Measurements from ENCODE around the gene SLC37A3. TPM values are rescaled to one million over a fixed set of nuclear protein-coding genes. Genes with fewer than 3 reads are reported as not detected.

The SLC37A3 gene
- total and polyA plus RNA-seq, 2 of the 13 experiments (the other 11 are each of a cell fraction or from before 2014, with no cell fraction given) = 21.3 to 27.9 TPM

DNA sequence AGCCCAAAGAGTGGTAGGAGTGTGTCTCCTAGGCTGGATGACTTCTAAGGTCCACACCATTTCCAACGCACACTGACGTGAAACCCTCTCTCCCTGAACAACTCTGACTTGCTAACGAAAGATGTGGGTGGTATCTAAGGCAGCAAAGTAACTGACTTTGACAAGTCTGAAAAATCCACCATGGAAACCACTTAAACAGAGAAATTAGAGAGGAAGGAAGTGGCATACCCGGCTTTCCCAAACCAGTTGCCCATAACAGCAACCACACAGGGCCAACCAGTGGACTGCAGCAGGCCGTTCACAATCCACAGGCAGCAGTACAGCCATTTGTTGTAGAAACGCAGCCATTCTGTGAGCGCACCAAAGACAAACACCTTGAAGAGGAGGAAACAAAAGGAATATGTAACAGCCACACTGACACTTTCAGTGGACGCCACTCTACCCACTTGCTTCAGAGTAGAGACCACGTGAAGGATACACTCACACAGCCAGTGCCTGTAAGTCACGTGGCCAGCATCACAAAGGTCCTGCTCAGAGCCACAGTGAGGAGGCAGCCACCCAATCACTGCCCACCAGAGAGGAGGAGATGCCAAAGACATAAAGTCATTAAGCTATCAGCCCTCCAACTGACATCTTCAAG lies 39.8 kb downstream of the SLC37A3 start:
- H4K20me1 ChIP-seq (ENCODE audit: insufficient read depth, low read length) = no peaks in the 10 kb centered on the region
- no peaks in the 10 kb centered on the region for H3K79me2 ChIP-seq (ENCODE audit: insufficient read depth, low read length)
- no peak overlapping the region for H3K9ac ChIP-seq (ENCODE audit: insufficient read depth, low read depth, low read length)
- no peaks in the 10 kb centered on the region for H3K9me3 ChIP-seq (ENCODE audit: low read length)
- H3K27ac ChIP-seq (ENCODE audit: extremely low read length, insufficient read depth, low read length) = no peak overlapping the region
- intact Hi-C loops (cut with micrococcal nuclease; ENCODE audit: unreplicated experiment) = no loop called here
- POLR2A ChIA-PET = no interaction called here
- H3K4me2 ChIP-seq (ENCODE audit: low read depth, low read length) = no peak overlapping the region
- H3K27me3 ChIP-seq (ENCODE audit: control insufficient read depth in 1 of 2, insufficient read depth in 2 of 2, low read length in 2 of 2) = no peaks in the 10 kb centered on the region
- H3K4me3 ChIP-seq (replicated peaks in 1 of 3; ENCODE audit: insufficient read depth in 1 of 3, low read depth in 2 of 3, low read length in 3 of 3) = no peak overlapping the region
- no peaks in the 10 kb centered on the region for H3K4me1 ChIP-seq (ENCODE audit: insufficient read depth, low read length)
- 96% methylated on average over 10 of the region's 10 CpGs for WGBS (ENCODE audit: low lambda C conversion rate)
- DNase-seq (ENCODE audit: low spot score) = no peak
- no peak for TF ChIP-seq ZNF782 (CRISPR knock-in tag; IDR thresholded peaks at IDR 0.05; ENCODE audit: borderline replicate concordance)
- no peak for TF ChIP-seq ZNF234 (CRISPR knock-in tag; conservative IDR thresholded peaks at IDR 0.05)
- no peak for TF ChIP-seq ONECUT2 (CRISPR knock-in tag; IDR thresholded peaks at IDR 0.05)
- no peak for TF ChIP-seq CHD2 (IDR thresholded peaks at IDR 0.05; ENCODE audit: low read depth, low read length)
- TF ChIP-seq ZNF232 (CRISPR knock-in tag; IDR thresholded peaks at IDR 0.05; ENCODE audit: borderline replicate concordance) = no peak
- no peak for TF ChIP-seq ZFX (CRISPR knock-in tag; IDR thresholded peaks at IDR 0.05; ENCODE audit: low read depth)
- in situ Hi-C loops (cut with HindIII; ENCODE audit: extremely low pct_ligation_motif_present, low pct_unique_long_range_greater_than_20kb) = no loop called here
- BruUV-seq (replicated peaks) = no TSS peak
- CTCF ChIA-PET (ENCODE audit: low intra/inter-chr PET ratio, low total read pairs) = no interaction called here
- peaks cover 3 to 23% of the 10 kb centered on the region in 2 experiments; a peak in 3 of 5 replicates for H3K36me3 ChIP-seq (replicated peaks in 1 of 2; ENCODE audit: control insufficient read depth in 1 of 2, insufficient read depth in 2 of 2, low read length in 2 of 2)
- H2AFZ ChIP-seq (ENCODE audit: low read length) = no peak overlapping the region
- no peak for ATAC-seq
- FAIRE-seq = no peak

DNA sequence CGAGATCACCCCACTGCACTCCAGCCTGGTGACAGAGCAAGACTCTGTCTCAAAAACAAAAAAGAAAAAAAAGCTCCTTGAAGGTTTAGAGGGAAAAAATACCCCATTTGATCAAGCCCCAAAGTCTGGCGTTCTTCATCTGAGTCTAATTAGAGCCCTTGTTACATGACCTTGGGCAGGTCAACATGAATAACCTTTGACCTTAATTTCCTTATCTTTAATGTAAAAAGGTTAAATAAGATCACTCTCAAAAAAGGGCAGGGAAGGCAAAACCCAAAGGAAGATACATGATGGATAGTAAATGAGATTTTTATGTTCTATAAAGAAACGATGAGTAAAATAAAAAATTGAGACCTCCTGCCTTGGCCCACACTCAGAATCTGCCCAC lies 40.3 kb downstream of the SLC37A3 start:
- FAIRE-seq = no peak
- no peak overlapping the region for H3K9ac ChIP-seq (ENCODE audit: insufficient read depth, low read depth, low read length)
- CTCF ChIA-PET (ENCODE audit: low intra/inter-chr PET ratio, low total read pairs) = no interaction called here

More for the DNA sequence above, 40.3 kb downstream of the SLC37A3 start:
- POLR2A ChIA-PET = no interaction called here
- H2AFZ ChIP-seq (ENCODE audit: low read length) = no peak overlapping the region
- H4K20me1 ChIP-seq (ENCODE audit: insufficient read depth, low read length) = no peaks in the 10 kb centered on the region
- H3K9me3 ChIP-seq (ENCODE audit: low read length) = no peaks in the 10 kb centered on the region
- H3K4me1 ChIP-seq (ENCODE audit: insufficient read depth, low read length) = no peaks in the 10 kb centered on the region
- H3K4me3 ChIP-seq (replicated peaks in 1 of 3; ENCODE audit: insufficient read depth in 1 of 3, low read depth in 2 of 3, low read length in 3 of 3) = no peak overlapping the region
- TF ChIP-seq SMYD3 (CRISPR knock-in tag; IDR thresholded peaks at IDR 0.05) (no peak), KDM2A (CRISPR knock-in tag; IDR thresholded peaks at IDR 0.05; ENCODE audit: borderline replicate concordance, low read depth) (no peak), ZNF207 (IDR thresholded peaks at IDR 0.05; ENCODE audit: borderline replicate concordance) (no peak)
- H3K4me2 ChIP-seq (ENCODE audit: low read depth, low read length) = no peak overlapping the region
- no TSS peak for BruUV-seq (replicated peaks)
- in situ Hi-C loops (cut with HindIII; ENCODE audit: extremely low pct_ligation_motif_present, low pct_unique_long_range_greater_than_20kb) (no loop called here), intact Hi-C loops (cut with micrococcal nuclease; ENCODE audit: unreplicated experiment) (no loop called here)
- H3K36me3 ChIP-seq (replicated peaks in 1 of 2; ENCODE audit: control insufficient read depth in 1 of 2, insufficient read depth in 2 of 2, low read length in 2 of 2) = peaks cover 3 to 23% of the 10 kb centered on the region in 2 experiments; a peak in 3 of 5 replicates
- DNase-seq (ENCODE audit: low spot score) (no peak), ATAC-seq (no peak)
- 100% methylated on average over 3 of the region's 3 CpGs for WGBS (ENCODE audit: low lambda C conversion rate)
- no peaks in the 10 kb centered on the region for H3K79me2 ChIP-seq (ENCODE audit: insufficient read depth, low read length)
- no peak overlapping the region for H3K27ac ChIP-seq (ENCODE audit: extremely low read length, insufficient read depth, low read length)
- H3K27me3 ChIP-seq (ENCODE audit: control insufficient read depth in 1 of 2, insufficient read depth in 2 of 2, low read length in 2 of 2) = no peaks in the 10 kb centered on the region

Data from HepG2 (cell line).